ENCODE data around the gene ERO1B.

Gene ERO1B

DNA sequence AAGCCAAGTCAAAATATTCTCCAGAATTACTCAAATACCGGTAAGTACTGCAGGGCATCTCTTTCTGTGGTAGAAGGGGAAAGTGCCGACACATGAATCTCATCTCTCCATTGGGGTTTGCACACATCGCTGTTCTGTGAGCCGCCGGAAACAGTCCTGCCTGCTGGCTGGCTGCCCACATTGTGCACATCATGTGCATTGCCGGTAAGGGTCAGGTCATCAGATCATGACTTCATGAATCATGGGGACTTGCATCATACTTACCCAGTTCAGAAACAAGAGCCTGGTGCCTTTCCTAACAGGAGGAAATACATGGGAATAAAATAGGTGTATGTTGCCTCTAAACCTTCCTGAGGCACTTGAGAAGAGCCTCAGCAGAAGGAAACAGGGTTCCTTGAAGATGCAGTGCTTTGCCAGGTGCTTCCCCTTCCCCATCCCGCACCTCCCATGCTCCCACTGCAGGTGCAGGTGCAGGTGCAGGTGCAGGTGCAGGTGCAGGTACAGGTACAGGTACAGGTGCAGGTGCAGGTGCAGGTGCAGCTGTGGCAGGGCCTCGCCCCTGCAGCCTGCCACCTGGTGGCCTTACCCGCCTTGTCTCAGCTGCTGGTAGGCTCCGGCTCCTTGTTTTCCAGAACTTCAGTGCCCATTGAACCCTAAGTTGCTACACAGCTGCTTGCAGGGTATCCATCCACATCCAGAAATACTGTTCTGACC, 112.9 kb downstream of the ERO1B start:
- no peak for TF ChIP-seq ZNF274 (IDR thresholded peaks at IDR 0.05; ENCODE audit: low read depth, low read length)
- H3K4me3 ChIP-seq (ENCODE audit: low read length), result no peak overlapping the region

DNA sequence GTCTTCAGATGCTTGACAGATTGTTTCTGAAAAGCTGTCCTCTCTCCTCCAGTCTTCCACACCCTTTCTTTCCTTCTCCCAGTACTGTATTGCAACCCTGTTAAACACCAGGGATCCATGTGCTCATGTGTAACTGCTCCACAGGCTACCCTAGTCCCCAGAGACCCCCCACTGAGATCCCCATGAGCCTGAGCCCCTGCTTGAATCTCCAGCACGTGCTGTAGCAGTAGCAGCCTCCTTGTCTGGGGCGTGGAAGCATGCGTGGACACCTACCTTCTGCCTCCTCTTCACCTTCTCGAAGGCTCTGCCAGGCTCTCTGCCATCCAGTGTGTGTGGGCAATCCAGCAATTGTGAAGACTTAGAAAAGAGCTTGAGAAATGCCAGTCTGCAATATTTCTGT, 114.2 kb downstream of the ERO1B start:
- no peak overlapping the region for H3K4me3 ChIP-seq (ENCODE audit: low read length)
- no peak for TF ChIP-seq ZNF274 (IDR thresholded peaks at IDR 0.05; ENCODE audit: low read depth, low read length)

DNA sequence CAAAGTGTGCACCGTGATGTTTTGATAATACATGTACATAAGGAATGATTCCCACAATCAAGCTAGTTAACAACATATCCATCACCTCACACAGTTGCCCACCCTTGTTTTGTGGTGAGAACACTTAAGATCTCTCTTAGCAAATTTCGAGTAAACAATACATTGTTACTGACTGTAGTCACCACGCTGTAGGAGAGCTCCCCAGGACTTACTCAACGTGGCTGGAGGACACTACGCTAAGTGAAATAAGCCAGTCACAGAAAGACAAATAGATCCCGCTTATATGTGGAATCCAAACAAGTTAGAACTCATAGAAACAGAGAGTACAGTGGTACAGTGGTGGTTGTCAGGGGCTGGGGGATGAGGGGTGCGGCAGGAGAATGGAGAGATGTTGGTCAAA, 114.6 kb downstream of the ERO1B start:
- TF ChIP-seq ZNF274 (IDR thresholded peaks at IDR 0.05; ENCODE audit: low read depth, low read length), result no peak
- H3K4me3 ChIP-seq (ENCODE audit: low read length), result no peak overlapping the region

DNA sequence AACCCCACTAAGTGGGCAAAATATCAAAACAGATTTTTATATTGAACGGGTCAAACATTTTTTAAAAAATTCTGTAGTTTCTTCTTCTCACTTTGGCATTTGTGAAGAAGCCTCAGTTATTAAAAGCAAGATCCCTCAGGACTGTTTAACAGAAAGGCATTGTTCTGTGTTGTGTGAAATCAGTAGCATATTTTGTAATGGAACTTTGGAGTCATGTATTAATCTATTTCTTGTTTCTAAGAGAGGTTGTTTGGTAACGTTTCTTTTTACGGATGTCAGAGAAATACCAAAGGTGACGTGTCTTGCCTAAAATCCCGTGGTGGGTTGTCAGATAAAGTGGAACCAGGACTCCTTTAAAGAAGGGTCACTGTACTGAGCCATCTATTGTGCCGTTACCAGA, 115.7 kb downstream of the ERO1B start:
- TF ChIP-seq ZNF274 (IDR thresholded peaks at IDR 0.05; ENCODE audit: low read depth, low read length), result no peak
- no peak overlapping the region for H3K4me3 ChIP-seq (ENCODE audit: low read length)

Measured in GM08714 (cell line).